NCI-H526 treated with DMSO at 0.1 percent for 48 hours (cell line): ENCODE results near the gene BRD9.
"Not testable (repeated sequence)": the region's sequence is repeated elsewhere in the genome, so short reads cannot be mapped to it uniquely, and the experiment has no call there.

Experiments
- DNase-seq: peaks from one replicate; lab custom pipeline; 2025; lab: John Stamatoyannopoulos, UW

BRD9 gene

DNA sequence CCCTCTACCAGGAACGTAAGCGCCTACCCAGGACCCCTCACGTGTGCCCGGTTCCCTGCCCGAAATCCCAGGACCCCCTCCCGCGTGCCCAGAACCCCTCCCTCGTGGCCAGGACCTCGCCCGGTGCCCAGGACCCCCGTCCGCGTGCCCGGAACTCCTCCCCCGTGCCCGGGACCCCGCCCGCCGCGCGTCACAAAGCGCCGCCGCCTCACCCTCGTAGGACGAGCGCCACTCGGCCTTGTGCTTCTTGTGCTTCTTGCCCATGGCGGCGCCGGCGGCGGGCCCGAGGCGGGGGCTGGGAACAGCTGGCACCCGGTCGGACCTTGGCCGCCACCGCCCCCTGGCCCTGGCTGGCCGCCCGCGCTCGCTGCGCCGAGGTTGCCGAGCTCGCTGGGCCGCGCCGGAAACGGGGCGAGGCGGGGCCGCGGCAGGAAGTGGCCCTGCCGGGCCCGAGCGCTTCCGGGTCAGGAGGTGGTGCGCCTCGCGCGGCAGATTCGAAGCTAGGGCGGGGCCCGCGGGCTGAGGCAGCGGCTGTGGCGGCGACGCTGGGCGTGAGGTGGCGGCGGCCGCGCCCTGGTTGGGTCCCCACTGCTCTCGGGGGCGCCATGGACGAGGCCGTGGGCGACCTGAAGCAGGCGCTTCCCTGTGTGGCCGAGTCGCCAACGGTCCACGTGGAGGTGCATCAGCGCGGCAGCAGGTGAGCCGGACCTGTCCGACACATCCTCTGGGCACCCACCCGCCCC, at the start of gene BRD9, which contains the start of gene TRIP13:
TSS of gene BRD9 (minus strand) at position 408 of the 743 bp plus-strand sequence. CDS start at position 264, 144 bp downstream.
TSS of gene TRIP13 (plus strand) at position 491 of the 743 bp plus-strand sequence. CDS start at position 606, 115 bp downstream.
- DNase-seq = peak; percentile 32

DNA sequence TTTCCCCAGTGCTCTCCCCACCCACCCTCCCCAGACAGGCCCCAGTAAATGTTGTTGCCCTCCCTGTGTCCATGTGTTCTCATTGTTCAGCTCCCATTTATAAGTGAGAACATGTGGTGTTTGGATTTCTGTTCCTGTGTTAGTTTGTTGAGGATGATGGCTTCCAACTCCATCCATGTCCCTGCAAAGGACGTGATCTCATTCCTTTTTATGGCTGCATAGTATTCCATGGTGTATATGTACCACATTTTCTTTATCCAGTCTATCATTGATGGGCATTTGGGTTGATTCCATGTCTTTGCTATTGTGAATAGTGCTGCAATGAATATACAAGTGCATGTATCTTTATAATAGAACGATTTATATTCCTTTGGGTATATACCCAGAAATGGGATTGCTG, 48.1 kb upstream of the BRD9 start:
- not testable (repeated sequence) for DNase-seq

DNA sequence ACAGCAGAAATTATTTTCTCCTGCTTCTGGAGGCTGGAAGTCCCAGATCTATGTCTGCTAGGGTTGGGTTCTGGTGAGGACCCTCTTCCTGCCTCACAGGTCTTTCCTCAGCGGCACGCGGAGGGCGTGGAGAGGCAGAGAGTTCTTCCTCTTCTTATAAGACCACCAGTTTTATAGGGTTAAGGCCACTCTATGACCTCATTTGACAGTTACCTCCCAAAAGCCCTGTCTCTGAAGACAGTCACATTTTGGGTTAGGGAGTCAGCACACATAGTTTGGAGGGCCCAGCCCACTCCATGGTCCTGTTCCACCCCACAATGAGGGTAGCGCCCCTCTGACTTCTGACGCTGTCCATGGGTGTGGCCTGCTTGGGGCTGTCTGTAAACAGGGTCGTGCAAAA, 46.8 kb upstream of the BRD9 start:
- no peak for DNase-seq

DNA sequence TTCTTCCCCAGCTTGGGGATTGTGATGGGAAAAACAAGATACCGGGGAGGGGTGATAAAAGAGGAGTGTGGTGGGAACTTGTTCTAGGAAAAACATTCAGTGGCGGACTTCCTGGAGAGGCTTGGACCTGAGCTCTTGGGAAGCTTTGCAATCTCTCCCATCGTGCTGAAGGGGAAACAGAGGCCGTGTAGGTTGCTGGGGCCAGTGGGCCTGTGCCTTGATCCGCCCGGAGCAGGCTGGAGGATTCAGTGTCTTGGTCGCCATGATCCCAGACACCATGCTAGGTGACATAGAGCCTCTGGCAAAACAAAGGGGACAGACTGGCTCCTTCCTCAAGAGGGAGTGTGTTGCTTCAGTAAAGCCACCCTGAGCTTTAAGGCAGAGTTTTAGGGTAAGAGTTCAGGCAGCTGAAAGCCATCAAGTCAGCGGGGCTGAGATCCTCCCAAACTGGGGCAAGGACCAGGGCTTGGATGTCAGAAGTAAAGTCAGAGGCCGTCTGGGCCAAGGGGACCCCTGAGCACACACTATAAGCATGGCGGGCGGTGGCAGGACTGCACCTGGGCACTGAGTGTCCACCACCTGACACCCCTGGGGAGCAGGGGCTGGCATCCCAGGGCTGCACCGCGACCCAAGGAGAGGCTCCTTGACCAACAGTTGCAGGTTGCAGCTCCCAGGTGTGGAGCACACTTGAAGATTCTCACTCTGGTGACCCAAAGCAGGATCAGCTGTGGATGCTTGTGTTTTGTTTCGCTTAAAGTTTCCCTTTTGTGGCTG, 44.7 kb upstream of the BRD9 start:
- DNase-seq = no peak

DNA sequence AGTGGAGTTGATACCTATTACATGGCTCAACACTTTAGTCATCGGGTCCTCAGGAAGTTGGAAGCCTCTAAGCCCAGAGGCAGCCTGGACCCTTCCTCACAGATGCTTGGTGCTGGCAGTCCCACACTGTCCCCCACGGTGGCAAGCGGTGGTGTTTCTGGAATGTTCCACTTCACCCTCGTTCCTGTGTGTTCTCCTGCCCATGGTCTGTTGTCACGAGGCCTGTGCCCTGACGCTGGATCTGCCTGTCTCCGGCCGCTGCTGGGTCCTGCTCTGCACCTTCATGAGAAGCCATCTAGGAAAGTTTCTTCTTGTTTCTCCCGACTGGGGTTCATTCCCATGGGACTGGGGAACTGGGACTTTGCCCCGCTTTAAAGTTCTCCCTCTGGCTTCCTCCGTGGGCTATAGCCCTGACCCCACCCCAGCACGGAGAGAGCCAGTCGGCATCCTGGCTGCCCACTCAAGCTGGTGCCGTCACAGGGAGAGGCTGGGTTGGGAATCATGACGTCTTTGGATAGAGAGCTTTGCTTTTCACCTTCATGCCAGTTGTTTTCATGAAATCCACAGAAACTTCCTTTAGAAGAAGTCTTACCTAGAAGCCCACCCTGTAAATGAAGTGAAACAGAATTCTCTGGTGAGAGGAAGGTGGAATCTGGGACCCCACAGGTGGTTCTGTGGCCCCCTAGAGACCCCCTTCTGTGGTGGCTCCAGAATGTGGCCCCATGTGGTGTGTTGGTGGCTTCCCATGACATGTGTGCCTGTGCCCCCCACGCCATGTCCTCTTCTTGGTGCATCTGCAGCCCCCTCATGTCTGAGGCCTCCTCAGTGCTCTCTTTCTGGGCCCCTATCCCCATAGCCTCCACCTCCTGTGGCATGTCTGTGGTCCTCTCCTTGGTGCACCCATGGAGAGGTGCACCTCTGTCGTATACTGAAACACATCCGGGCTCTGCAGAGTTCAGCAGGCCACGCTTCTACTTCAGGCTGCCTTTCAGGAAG, 43.8 kb upstream of the BRD9 start:
- no peak for DNase-seq

DNA sequence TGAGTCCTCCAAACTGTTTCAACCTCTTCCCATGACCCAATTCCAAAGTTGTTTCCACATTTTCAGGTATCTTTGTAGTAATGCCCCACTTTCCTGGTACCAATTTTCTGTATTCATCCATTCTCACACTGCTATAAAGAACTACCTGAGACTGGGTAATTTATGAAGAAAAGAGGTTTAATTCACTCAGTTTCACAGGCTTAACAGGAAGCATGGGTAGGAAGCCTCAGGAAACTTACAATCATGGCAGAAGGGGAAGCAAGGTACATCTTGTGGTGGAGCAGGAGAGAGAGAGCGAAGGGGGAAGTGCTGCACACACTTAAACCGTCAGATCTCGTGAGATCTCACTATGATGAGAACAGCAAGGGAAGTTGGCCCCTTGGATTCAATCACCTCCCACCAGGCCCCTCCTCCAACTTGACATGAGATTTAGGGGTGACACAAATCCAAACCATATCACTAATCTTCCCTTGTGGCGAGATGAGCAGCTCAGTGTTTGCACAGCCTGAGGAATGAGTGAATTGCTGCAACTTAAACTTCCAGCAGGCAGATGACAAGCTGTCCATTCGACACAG, 43.0 kb upstream of the BRD9 start:
- no peak for DNase-seq

DNA sequence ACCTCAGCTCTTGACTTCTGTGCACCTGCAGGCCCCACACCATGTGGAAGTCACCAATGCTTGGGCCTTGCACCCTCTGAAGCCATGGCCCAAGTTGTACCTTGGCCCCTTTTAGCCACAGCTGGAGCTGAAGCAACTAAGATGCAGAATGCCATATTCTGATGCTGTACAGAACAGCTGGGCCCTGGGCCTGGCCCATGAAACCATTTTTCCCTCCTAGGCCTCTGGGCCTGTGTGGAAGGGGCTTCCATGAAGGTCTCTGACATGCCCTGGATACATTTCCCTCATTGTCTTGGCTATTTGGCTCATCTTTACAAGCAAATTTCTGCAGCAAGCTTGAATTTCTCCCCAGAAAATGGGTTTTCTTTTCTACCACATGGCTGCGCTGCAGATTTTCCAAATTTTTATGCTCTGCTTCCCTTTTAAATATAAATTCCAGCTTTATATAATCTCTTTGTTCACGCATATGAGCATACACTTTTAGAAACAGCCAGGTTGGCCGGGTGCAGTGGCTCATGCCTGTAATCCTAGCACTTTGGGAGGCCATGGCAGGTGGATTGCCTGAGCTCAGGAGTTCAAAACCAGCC, 41.9 kb upstream of the BRD9 start:
- DNase-seq = not testable (repeated sequence)

DNA sequence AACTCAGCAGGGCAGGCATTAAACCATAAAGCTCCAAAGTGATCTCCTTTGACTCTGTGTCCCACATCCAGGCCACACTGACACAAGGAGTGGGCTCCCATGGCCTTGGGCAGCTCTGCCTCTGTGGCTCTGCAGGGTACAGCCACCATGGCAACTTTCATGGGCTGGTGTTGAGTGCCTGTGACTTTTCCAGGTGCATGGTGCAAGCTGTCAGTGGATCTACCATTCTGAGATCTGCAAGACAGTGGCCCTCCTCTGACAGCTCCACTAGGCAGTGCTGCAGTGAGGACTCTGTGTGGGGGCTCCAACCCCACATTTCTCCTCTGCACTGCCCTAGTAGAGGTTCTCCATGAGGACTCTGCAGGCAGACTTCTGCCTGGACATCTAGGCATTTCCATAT, 41.4 kb upstream of the BRD9 start:
- DNase-seq = not testable (repeated sequence)

DNA sequence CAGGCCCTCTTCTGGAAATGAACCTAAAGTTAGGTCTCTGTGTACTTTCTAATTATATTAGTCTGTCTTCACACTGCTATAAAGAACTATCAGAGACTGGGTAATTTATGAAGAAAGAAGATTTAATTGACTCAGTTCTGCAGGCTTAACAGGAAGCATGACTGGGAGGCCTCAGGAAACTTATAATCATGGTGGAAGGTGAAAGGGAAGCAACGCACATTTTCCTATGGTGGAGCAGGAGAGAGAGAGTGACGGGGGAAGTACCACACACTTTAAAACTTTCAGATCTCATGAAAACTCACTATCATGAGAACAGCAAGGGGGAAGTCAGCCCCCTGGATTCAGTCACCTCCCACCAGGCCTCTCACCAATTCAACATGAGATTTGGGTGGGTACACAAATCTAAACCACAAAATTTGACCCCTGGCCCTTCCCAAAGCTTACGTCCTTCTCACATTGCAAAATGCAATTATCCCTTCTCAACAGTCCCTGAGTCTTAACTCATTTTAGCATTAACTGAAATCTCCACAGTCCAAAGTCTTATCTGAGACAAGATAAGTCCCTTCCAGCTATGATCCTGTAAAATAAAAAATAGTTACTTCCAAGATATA, 40.8 kb upstream of the BRD9 start:
- DNase-seq = no peak

DNA sequence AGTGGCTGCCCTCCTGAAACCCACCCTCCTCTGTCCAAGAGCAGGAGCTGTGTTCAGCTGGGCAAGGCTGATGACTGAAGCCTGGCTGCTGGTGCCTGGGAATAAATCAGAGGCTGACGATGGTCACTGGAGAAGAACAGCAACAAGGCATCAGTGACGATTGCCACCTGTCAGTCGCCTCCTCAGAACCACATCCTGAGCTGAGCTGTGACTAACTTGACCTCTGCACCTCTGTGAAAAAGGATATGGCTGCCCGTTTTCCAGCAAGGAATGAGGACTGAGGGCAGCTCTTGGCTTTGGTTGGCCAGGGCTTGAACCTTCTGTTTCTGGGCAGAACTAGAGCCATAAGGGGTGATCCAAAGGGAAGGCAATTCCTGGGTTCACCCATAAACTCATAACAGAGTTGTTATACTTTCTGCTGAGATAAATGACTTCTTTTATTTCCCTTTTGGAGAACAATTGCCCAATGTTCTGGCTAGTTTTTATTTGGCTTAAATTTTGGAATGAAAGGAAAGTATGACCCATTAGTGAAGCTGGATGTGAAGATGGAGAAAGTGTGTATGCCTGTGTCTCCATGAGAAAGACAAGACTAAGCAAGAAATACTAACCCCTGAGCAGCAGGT, 40.1 kb upstream of the BRD9 start:
- DNase-seq = no peak

DNA sequence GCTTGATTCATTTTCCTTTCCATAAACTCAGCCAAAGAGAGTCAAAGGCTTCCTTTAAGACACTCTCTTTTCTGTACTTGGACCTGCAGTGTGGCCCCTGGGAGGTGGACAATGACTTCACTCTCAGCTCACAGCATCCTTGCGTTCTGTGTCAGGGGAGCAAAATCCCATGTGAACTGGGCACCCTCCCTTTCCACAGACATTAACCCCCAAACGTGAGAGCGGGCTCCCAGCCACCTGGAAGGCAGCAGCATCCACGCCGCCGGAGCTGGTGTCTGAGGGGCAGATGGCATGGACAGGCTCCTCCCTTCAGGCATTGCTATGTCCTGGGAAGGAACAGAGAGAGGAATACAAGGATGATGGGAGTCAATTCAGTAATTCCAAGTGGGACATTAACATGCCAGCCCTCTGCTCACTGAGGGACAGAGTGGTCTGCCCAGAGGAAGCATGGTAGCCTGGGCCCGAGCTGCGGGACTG, 39.6 kb upstream of the BRD9 start:
- no peak for DNase-seq

DNA sequence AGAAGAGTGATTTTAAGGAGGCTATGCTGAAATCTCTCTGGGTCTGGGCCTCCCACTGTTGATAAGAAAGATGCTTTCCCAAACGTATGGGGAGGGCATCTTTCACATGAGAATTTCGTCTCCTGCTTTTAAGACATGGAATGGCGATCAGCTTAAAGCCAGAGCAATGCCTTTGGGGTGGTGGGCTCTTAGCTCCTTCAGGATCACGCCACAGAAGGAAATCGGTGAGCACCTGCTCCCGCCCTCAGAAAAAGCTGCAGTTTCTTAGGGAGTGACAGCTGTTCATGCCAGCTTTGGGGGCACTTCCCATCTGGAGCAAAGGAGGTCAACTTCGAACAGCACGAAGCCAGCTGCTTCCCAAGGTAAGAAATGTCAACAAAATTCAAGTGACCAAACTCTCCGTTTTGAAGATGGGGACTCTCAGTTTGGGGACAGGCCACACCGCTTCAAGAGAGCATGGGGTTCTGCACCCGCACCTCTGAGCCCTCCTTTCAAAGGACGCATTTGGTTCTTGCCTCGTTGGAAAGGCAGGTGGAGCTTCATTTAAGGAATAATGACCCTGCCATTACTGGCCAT, 39.1 kb upstream of the BRD9 start:
- DNase-seq = no peak

DNA sequence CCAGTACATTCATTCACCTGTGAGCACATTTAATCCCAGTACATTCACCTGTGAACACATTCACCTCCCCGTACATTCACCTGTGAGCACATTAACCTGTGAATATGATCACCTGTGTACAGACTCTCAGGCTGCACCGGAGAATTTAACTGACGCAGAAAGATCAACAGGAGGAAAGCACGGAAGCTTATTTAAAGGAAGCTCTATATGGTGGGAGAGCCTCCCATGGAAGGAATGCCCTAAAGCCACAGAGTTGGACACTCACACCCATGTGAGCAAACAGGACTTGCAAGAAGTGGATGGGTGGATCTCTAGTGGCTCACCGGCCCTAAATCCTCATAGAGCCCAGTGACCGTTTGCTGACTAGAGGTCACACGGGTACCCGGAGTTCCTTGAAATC, 38.3 kb upstream of the BRD9 start:
- no peak for DNase-seq

DNA sequence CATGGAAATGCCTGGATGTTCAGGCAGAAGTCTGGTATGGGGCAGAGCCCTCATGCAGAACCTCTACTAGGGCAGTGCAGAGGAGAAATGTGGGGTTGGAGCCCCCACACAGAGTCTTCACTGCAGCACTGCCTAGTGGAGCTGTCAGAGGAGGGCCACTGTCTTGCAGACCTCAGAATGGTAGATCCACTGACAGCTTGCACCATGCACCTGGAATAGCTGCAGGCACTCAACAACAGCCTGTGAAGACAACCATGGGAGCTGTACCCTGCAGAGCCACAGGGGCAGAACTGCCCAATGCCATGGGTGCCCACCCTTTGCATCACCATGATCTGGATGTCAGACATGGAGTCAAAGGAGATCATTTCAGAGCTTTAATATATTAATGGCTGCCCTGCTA, 37.0 kb upstream of the BRD9 start:
- no peak for DNase-seq

DNA sequence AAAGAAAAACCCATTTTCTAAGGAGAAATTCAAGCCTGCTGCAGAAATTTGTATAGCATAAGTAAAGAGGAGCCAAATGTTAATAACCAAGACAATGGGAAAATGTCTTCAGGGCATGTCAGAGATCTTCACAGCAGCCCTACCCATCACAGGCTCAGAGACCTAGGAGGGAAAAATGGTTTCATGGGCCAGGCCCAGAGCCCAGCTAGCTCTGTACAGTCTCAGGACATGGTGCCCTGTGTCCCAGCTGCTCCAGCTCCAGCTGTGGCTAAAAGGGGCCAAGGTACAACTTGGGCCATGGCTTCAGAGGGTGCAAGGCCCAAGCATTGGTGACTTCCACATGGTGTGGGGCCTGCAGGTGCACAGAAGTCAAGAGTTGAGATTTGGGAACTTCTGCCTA, 36.6 kb upstream of the BRD9 start:
- DNase-seq = not testable (repeated sequence)

DNA sequence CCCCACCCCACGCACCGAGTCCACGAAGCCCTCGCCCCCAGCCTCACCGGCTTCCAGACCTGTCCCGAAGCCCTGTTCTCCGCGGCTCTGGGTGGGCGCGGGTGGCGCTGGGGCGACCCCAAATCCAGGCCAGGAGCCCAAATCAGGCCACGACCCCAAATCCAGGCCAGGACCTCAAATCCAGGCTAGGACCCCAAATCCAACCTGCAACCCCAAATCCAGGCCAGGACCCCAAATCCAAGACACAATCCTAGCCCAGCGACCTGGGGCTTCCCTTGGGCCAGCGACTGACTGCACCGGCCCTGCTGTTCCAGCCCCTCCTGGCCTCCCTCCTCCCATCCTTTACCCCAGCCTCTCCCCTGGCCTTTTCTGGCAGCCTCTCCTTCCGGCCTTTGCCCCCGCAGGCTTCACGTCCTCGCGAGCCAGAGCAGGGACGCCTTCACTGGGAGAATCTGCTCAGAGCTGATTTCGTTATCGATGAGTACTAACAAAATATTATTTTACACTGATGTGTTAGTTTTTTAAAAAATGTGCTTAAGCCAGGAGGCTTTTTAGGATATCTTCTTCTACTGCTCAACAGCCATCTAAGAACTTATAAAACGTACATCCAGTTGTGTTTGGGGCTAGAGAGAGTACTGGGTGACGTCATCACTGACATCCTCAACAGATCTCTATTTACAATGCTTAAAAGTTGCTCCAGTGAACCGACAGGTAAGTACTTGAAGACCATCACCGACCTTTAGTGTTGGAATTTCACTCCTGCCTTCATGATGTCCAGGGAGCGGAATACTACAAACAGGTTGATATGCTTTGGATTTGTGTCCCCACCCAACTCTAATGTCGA, 34.8 kb upstream of the BRD9 start:
- no peak for DNase-seq

DNA sequence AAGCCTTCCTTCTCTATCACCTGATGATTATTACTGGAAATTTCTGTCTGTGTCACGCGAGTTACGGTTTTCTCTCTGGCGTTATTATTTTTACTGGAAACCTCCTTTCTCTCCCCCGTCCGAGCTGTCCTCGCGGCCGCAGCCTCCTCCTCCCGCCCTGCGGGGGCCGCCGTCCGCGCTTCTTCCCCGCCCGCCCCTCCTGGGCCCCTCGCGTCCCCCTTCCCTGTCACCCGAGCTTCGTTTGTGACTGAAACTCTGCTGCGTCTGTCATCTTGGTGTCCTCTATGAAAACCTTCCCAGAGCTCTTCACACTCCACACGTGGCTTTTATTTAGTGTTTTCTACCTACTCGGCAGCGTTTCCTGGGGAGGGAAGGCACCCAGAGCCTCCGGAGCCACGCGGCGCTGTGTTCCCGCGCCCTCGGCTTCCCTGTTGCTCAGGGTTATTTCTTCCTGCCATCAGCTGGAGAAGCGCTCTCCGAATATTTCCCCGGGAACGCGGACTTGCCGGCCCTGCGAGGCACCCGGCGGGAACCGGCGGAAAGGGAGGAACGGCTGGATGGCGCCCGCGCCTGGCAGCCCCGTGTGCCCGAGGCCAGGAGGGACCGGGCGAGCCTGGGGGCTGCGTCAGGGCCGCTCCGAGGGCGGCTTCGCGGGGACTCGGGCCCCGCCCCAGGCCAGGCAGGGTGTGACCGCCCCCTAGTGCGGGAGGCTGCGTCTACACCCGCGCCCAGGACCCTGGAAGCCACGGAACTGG, 34.0 kb upstream of the BRD9 start:
- DNase-seq = peak; percentile 4

DNA sequence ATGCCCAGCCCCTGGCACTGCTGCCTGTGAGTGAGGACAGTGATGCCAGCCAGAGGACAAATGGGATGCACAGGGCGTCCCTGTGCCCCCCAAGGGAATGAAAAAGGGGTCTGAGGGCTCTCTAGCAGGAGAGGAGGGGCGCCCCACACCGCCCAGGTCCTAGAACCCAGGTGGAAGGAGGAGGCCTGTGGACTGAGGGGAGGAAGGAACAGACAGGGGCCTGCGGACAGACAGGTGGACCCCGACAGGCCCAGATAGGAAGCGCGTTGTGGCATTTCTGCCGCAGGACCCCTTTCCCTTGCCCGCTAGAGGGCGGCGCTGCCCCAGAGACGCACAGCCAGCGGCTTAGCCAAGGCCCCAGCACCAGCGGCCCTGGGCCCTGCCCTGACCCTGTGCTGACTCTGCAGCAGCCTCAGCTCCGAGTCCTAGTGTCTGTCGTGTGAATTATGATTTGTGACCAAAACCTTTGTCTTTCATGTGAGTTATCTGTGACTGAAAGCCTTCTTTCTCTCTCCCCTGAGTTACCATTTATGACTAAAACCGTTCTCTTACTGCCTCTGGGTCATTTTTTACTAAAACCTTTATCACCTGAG, 30.8 kb upstream of the BRD9 start:
- DNase-seq = peak; percentile 15
